K562 (cell line): ENCODE results near the gene ZP1. TPM values are rescaled to one million over a fixed set of nuclear protein-coding genes. Genes with fewer than 3 reads are reported as not detected.
A peak's percentile ranks its signal among the peaks of the same experiment; 100 is the strongest.

ENCODE experiments used
- ARID3A ChIP-seq: IDR thresholded peaks from 2 replicates; pipeline ENCODE4 v1.6.1; 2012; ENCODE audit warnings: low read depth, low read length, improper control_type of control experiment, borderline replicate concordance
- BACH1 ChIP-seq: fragments of 200-800 bp; sonication (Bioruptor generic); IDR thresholded peaks from 2 replicates; pipeline ENCODE4 v1.6.1; 2016; ENCODE audit warnings: missing genetic modification characterization, missing compliant biosample characterization
- CREB3L1 ChIP-seq: fragments of 450-650 bp; IDR thresholded peaks from 2 replicates; pipeline ENCODE4 v1.6.1; 2014; ENCODE audit warnings: low read depth, mild to moderate bottlenecking, moderate library complexity, borderline replicate concordance
- CTCF ChIP-seq, 3 experiments: IDR thresholded peaks in 2 of 3; conservative IDR thresholded peaks in 1 of 3; 2 replicates each; pipeline ENCODE4 v1.5.1; 2011 to 2012; ENCODE audit warnings: low read length in 3 of 3, mild to moderate bottlenecking in 3 of 3, control low read depth in 2 of 3, improper control_type of control experiment in 1 of 3, inconsistent platforms in 1 of 3, low read depth in 1 of 3, mixed read lengths in 1 of 3, moderate library complexity in 1 of 3; ENCODE audit not compliant: insufficient read depth in 2 of 3
- ESRRA ChIP-seq: fragments of 450-650 bp; IDR thresholded peaks from 2 replicates; pipeline ENCODE4 v1.6.1; 2014; ENCODE audit warnings: low read depth, mild to moderate bottlenecking, moderate library complexity, borderline replicate concordance
- LCOR ChIP-seq: sonication (generic); formaldehyde crosslinking; IDR thresholded peaks from 2 replicates; pipeline ENCODE4 v1.8.0; 2022; ENCODE audit warnings: mild to moderate bottlenecking, missing genetic modification reagents
- PRPF4 ChIP-seq: fragments of 200-400 bp; formaldehyde crosslinking; IDR thresholded peaks from one replicate; pipeline ENCODE4 v1.6.1; 2017; ENCODE audit warnings: low read length, low read depth, mild to moderate bottlenecking; ENCODE audit not compliant: insufficient read depth, poor library complexity, severe bottlenecking
- RBM15 ChIP-seq: fragments of 200-400 bp; formaldehyde crosslinking; IDR thresholded peaks from 2 replicates; pipeline ENCODE4 v1.6.1; 2018; ENCODE audit warnings: mild to moderate bottlenecking, low read length, moderate library complexity; ENCODE audit not compliant: insufficient read depth
- ZBTB5 ChIP-seq: fragments of 450-650 bp; IDR thresholded peaks from 2 replicates; pipeline ENCODE4 v1.6.1; 2017; ENCODE audit warnings: antibody characterized with exemption
- ZNF384 ChIP-seq: IDR thresholded peaks from 2 replicates; pipeline ENCODE4 v1.6.1; 2012; ENCODE audit warnings: low read depth, low read length, improper control_type of control experiment
- ZNF444 ChIP-seq: fragments of 250-450 bp; sonication (Bioruptor Pico); IDR thresholded peaks from 2 replicates; pipeline ENCODE4 v1.4.0; 2020; ENCODE audit warnings: mild to moderate bottlenecking, moderate library complexity
- ZNF609 ChIP-seq: sonication (generic); formaldehyde crosslinking; IDR thresholded peaks from 2 replicates; pipeline ENCODE4 v1.8.1; 2023; ENCODE audit warnings: missing genetic modification reagents, mild to moderate bottlenecking, borderline replicate concordance
- ZNF778 ChIP-seq: fragments of 450-650 bp; formaldehyde crosslinking; IDR thresholded peaks from 2 replicates; pipeline ENCODE4 v1.4.0; 2020; ENCODE audit warnings: mild to moderate bottlenecking, moderate library complexity
- polyA plus RNA-seq, 8 experiments: library from polyadenylated mRNA; depleted of rRNA in 4 of 8; stranded (reverse) in 5 of 8; unstranded in 3 of 8; fragments of >200 nt; fragmentation: Nextera tagmentation in 2 of 8; fragmentation: Illumina TruSeq in 1 of 8; extraction: Ambion mirVana in 2 of 8; extraction: Trizol in 1 of 8; gene quantifications; 2 replicates each; pipeline versions ENCODE4 v1.2.1 to v1.2.3, GENCODE V29; 2011 to 2014; ENCODE audit warnings: inconsistent platforms in 1 of 8, missing spikeins in 1 of 8
- total RNA-seq, 7 experiments: library from RNA; depleted of rRNA in 6 of 7; stranded (reverse); fragments of >200 nt in 6 of 7; fragmentation: Illumina TruSeq in 2 of 7; extraction: Trizol in 2 of 7; gene quantifications; 2 replicates each; pipeline versions ENCODE4 v1.2.1 to v1.2.3, GENCODE V29; 2011 to 2021; ENCODE audit warnings: low replicate concordance in 1 of 7

ZP1 gene
- total and polyA plus RNA-seq, 9 of the 15 experiments (the other 6 are each of a cell fraction or from before 2014, with no cell fraction given): 0.11 to 0.15 TPM; not detected in 7

- no peak for TF ChIP-seq ZNF609 (CRISPR knock-in tag)
- TF ChIP-seq ARID3A: no peak
- TF ChIP-seq ESRRA: 0 out of 2 replicates have a peak, but pooled peaks have one; percentile 23
- peak; percentile 77; the same call in 1 of the 2 replicates for TF ChIP-seq LCOR (CRISPR knock-in tag)
- no peak for TF ChIP-seq ZNF384
- TF ChIP-seq ZNF778: no peak
- TF ChIP-seq ZBTB5: no peak
- TF ChIP-seq ZNF444 (CRISPR knock-in tag): no peak
- no peak for TF ChIP-seq RBM15
- no peak; a peak in 1 of 6 replicates for TF ChIP-seq CTCF (IDR thresholded peaks at IDR 0.05 in 2 of 3, conservative IDR thresholded peaks at IDR 0.05 in 1 of 3; ENCODE audit: insufficient read depth in 2 of 3, low read depth in 1 of 3, low read length in 3 of 3)
- TF ChIP-seq CREB3L1: peak; percentile 72
- TF ChIP-seq PRPF4: no peak
- no peak for TF ChIP-seq BACH1 (tag)
These were observed 39.0 kb downstream of the ZP1 start, which contains the start of gene PRPF19 (continued) for GRCh38 chr11:60906132-60906972.
